Esophagus squamous epithelium (tissue), 5 donors: ENCODE measurements around the gene GLB1L2. TPM values are rescaled to one million over a fixed set of nuclear protein-coding genes. Genes with fewer than 3 reads are reported as not detected.

Experiments used
- DNase-seq: peaks from one replicate; lab custom pipeline; 2025; lab: John Stamatoyannopoulos, UW
- H3K27ac ChIP-seq, 4 donors: fragments of 200-600 bp; sonication (generic); one replicate each; pipeline ENCODE4 v1.5.1; 2016 to 2019; ENCODE audit warnings: mild to moderate bottlenecking in 1 of 4
- H3K27me3 ChIP-seq, 4 donors: fragments of 200-600 bp; sonication (generic); 1 replicate in 3 of 4; 2 replicates in 1 of 4; pipeline versions ENCODE4 v1.5.1 to v1.6.0; 2017 to 2021; ENCODE audit warnings: antibody characterized with exemption in 1 of 4
- H3K36me3 ChIP-seq, 3 donors: fragments of 200-600 bp; sonication (generic); one replicate each; pipeline ENCODE4 v1.5.1; 2016 to 2019
- H3K4me1 ChIP-seq, 3 donors: fragments of 200-600 bp; sonication (generic); one replicate each; pipeline ENCODE4 v1.5.1; 2017 to 2019
- H3K4me3 ChIP-seq, 4 donors: fragments of 200-600 bp; sonication (generic); 1 replicate in 3 of 4; 2 replicates in 1 of 4; pipeline ENCODE4 v1.5.1; 2016 to 2019; ENCODE audit warnings: mild to moderate bottlenecking in 2 of 4, moderate library complexity in 1 of 4
- H3K9me3 ChIP-seq, 3 donors: fragments of 200-600 bp; sonication (generic); one replicate each; pipeline ENCODE4 v1.5.1; 2016 to 2019
- POLR2A ChIP-seq, 4 donors: fragments of 450-650 bp; IDR thresholded peaks; one replicate each; pipeline ENCODE4 v1.6.1; 2017; ENCODE audit warnings: antibody characterized with exemption in 4 of 4, mild to moderate bottlenecking in 4 of 4, moderate library complexity in 3 of 4
- WGBS, 2 donors: methylation state at CpG; one replicate each; pipeline ENCODE4 v1.1.5; 2018; 5-methylcytosine and 5-hydroxymethylcytosine counted together
- intact Hi-C: fragments of 100-400 bp; cut with DNase I; formaldehyde crosslinking; loops from one replicate; pipeline ENCODE4 v1.15.0; 2022
- total RNA-seq, 4 donors: library from RNA; depleted of rRNA; stranded (reverse); fragments of >200 nt; gene quantifications; one replicate each; pipeline ENCODE4 v1.1.0, GENCODE V29; 2016
- TF ChIP-seq, protein P1 (sequence below), 6 experiments: fragments of 450-650 bp in 4 of 6; fragments of 200-600 bp in 2 of 6; sonication (generic) in 2 of 6; IDR thresholded peaks; one replicate each; pipeline ENCODE4 v1.5.1; 2016 to 2019; ENCODE audit warnings: antibody characterized with exemption in 6 of 6, mild to moderate bottlenecking in 4 of 6, moderate library complexity in 4 of 6
- donor health status: DM: yes; HTN: yes; CAD: no.

Gene GLB1L2
- total RNA-seq, 4 donors from 2014 or later = 2.8 to 7.8 (median 3.7) TPM

DNA sequence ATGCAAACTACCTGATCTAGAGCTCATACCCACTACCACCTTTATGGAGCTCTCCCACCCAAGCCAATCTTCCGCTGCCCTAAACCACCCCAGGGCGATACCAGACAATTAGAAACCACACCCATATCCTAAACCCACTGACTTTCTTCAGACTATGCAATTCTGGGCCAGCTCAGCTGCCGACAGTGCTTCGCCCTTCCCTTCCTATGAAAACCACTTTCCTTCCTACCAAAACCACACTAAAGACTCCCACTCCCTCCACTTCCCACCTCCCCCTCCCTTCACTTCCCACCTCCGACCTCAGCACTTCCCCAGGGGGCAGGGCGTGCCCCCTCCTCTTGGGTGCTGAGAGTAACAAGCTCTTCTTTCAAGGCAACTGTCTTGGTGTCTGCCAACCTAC lies 55.2 kb downstream of the GLB1L2 start:
- Histone ChIP-seq H3K36me3 (no peaks in the 10 kb centered on the region), H3K4me3 (no peak overlapping the region), H3K9me3 (no peaks in the 10 kb centered on the region), H3K27me3 (peaks cover 0 to 69% (median 0%) of the 10 kb centered on the region in 4 donors), H3K27ac (no peak overlapping the region), H3K4me1 (no peaks in the 10 kb centered on the region)
- DNase-seq = no peak
- intact Hi-C loops = no loop called here
- 22% methylated on average over 6 of the region's 6 CpGs for WGBS, 2 donors
- TF ChIP-seq, protein P1, sequence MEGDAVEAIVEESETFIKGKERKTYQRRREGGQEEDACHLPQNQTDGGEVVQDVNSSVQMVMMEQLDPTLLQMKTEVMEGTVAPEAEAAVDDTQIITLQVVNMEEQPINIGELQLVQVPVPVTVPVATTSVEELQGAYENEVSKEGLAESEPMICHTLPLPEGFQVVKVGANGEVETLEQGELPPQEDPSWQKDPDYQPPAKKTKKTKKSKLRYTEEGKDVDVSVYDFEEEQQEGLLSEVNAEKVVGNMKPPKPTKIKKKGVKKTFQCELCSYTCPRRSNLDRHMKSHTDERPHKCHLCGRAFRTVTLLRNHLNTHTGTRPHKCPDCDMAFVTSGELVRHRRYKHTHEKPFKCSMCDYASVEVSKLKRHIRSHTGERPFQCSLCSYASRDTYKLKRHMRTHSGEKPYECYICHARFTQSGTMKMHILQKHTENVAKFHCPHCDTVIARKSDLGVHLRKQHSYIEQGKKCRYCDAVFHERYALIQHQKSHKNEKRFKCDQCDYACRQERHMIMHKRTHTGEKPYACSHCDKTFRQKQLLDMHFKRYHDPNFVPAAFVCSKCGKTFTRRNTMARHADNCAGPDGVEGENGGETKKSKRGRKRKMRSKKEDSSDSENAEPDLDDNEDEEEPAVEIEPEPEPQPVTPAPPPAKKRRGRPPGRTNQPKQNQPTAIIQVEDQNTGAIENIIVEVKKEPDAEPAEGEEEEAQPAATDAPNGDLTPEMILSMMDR (IDR thresholded peaks at IDR 0.05) = no peak
- no peak for TF ChIP-seq POLR2A (IDR thresholded peaks at IDR 0.05)

DNA sequence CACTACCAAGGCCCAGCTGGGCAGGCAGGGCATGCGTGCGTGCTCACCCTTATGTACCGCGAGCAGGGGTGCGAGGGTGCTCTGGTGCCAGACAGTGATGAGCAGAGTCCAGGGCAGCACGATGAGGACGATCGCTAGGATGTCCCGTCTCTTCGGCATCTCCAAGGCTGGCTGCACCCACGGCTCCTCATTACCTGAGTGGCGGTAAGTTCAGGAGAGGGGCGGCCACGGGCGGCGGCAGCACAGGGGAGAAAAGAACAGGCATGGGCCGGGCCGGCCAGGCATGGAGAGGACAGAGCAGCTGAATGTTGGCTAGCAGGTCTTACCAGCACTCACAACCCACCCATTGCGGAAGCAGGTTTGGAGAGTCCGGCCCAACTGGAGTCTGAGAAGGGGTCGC lies 55.7 kb downstream of the GLB1L2 start:
- TF ChIP-seq, protein P1 (IDR thresholded peaks at IDR 0.05) = no peak
- TF ChIP-seq POLR2A (IDR thresholded peaks at IDR 0.05) = no peak

DNA sequence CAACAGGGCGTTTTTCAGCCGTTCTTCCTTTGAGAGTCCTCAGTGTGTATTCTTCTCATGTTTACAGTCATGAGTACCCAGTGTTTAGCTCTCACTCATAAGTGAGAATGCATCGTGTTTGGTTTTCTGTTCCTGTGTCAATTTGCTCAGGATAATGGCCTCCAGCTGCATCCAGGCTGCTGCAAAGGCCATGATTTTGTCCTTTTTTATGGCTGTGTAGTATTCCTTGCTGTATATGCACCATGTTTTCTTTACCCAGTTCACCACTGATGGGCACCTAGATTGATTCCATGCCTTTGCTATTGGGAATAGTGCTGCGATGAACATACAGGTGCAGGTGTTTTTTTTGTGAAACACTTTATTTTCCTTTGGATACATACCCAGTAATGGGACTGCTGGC lies 56.8 kb downstream of the GLB1L2 start:
- no peaks in the 10 kb centered on the region for H3K36me3 ChIP-seq
- H3K4me1 ChIP-seq = no peaks in the 10 kb centered on the region
- WGBS, 2 donors = 77 to 84% methylated on average over 4 of the region's 4 CpGs
- no peak overlapping the region for H3K4me3 ChIP-seq
- no peak overlapping the region for H3K27ac ChIP-seq
- H3K9me3 ChIP-seq = no peaks in the 10 kb centered on the region
- intact Hi-C loops = no loop called here
- H3K27me3 ChIP-seq = peaks cover 0 to 71% (median 0%) of the 10 kb centered on the region in 4 donors
- DNase-seq = no peak
- TF ChIP-seq POLR2A (IDR thresholded peaks at IDR 0.05) = no peak
- TF ChIP-seq, protein P1 (IDR thresholded peaks at IDR 0.05) = no peak

More for the DNA sequence above, 55.7 kb downstream of the GLB1L2 start:
- intact Hi-C loops = no loop called here
- H3K27ac ChIP-seq = no peak overlapping the region
- no peak overlapping the region for H3K4me3 ChIP-seq
- no peak for DNase-seq
- H3K27me3 ChIP-seq = peaks cover 0 to 71% (median 0%) of the 10 kb centered on the region in 4 donors
- H3K9me3 ChIP-seq = no peaks in the 10 kb centered on the region
- WGBS, 2 donors = 70 to 89% methylated on average over 4 to 14 of the region's 21 CpGs
- no peaks in the 10 kb centered on the region for H3K36me3 ChIP-seq
- H3K4me1 ChIP-seq = no peaks in the 10 kb centered on the region

DNA sequence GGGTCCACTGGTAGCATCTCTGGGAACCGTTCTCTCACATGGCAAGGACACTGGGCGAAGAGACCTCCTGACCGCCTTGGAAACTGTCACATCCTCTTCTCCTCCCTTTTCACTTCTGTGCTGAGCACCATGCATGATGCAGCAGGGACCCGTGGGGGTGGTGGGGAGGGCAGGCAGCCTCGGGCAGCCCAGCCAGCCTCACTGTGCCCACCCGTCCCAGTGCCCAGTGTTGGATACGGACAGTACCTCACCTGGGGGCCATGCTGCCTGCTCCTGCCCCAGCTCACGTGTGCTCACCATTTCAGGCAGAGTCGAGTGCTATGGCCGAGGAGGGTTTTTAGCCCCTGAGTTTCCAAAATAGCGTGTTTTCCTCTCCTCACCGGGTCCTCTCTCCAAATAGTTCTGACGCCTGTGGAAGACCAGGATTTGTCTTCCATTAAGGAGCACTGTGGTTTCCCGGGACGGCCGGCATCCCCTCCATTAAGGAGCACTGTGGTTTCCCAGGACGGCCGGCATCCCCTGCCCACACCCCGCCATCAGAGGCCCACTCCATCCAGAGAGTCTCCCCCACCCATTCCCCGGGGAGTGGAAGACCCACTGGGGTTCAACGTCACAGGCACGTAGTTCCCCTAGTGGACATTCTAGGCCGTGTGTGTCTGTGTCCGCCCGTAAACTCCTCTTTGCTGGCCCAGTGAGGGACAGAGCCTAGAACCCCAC lies 57.8 kb downstream of the GLB1L2 start:
- TF ChIP-seq, protein P1 (IDR thresholded peaks at IDR 0.05) = no peak
- no peak for TF ChIP-seq POLR2A (IDR thresholded peaks at IDR 0.05)
- H3K27ac ChIP-seq = no peak overlapping the region
- no peak for DNase-seq
- H3K27me3 ChIP-seq = peaks cover 0 to 65% (median 0%) of the 10 kb centered on the region in 4 donors
- WGBS, 2 donors = 85 to 87% methylated on average over 8 to 12 of the region's 25 CpGs
- no peaks in the 10 kb centered on the region for H3K4me1 ChIP-seq
- no peak overlapping the region for H3K4me3 ChIP-seq
- H3K36me3 ChIP-seq = no peaks in the 10 kb centered on the region
- intact Hi-C loops = no loop called here
- H3K9me3 ChIP-seq = no peaks in the 10 kb centered on the region

DNA sequence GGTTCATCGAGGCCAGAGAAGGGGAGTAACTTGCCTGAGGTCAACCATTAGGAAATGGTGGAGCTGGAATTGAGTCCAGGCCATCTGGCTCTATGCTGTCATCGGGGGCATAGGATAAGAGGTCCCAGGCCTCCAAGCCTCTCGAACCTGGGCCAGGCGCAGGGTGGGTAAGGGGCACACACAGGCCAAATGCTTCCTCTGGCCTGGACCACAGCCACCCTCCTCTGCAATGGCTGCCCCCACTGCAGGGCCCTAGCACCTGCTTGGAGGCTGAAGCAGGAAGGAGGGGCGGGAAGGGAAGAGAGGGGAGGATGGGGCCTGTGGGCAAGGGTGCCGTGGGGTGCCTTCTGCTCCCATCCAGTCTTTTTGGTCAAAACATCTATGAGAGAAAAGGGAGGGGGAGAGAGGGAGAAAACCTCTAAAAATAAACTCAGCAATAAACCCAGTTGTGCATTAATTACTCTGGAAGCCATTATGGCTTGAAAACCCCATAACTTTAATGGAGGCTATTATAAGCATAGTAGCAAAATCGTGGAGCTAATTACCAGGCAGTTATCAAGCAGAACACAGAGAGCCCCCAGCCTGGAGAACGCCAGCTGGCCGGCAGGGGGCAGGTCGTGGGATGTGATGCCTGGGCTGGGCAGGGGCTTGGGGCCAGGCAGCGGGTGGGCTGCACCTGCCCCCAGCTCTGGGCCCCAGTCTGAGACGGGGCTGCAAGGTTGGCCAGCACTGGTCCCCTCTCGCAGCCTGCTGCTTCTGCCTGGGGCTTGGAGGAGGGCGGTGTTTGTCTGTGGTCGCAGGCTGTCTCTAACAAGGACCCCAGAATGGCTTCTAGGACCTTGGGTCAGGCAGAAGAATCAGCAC lies 59.1 kb downstream of the GLB1L2 start:
- no peak overlapping the region for H3K27ac ChIP-seq
- peaks cover 0 to 52% (median 0%) of the 10 kb centered on the region in 4 donors for H3K27me3 ChIP-seq
- WGBS, 2 donors = 67 to 70% methylated on average over 2 to 6 of the region's 15 CpGs
- no peak overlapping the region for H3K4me3 ChIP-seq
- H3K4me1 ChIP-seq = no peaks in the 10 kb centered on the region
- no peak for DNase-seq
- H3K36me3 ChIP-seq = no peaks in the 10 kb centered on the region
- intact Hi-C loops = no loop called here
- no peaks in the 10 kb centered on the region for H3K9me3 ChIP-seq
- TF ChIP-seq, protein P1 (IDR thresholded peaks at IDR 0.05) = no peak
- no peak for TF ChIP-seq POLR2A (IDR thresholded peaks at IDR 0.05)
